Prostate gland (tissue), 2 donors: Measurements from ENCODE around the gene PPCDC.

Experiments
- POLR2AphosphoS5 ChIP-seq: sonication (generic); formaldehyde crosslinking; IDR thresholded peaks from one replicate; pipeline ENCODE4 v1.6.1; 2017; ENCODE audit warnings: antibody characterized with exemption
- TF ChIP-seq, protein P1 (sequence below), 4 experiments: fragments of 200-600 bp in 2 of 4; fragments of 450-650 bp in 2 of 4; sonication (generic) in 2 of 4; IDR thresholded peaks; 1 replicate in 3 of 4; 2 replicates in 1 of 4; pipeline ENCODE4 v1.5.1; 2016 to 2019; ENCODE audit warnings: antibody characterized with exemption in 4 of 4, mild to moderate bottlenecking in 2 of 4, moderate library complexity in 2 of 4

DNA sequence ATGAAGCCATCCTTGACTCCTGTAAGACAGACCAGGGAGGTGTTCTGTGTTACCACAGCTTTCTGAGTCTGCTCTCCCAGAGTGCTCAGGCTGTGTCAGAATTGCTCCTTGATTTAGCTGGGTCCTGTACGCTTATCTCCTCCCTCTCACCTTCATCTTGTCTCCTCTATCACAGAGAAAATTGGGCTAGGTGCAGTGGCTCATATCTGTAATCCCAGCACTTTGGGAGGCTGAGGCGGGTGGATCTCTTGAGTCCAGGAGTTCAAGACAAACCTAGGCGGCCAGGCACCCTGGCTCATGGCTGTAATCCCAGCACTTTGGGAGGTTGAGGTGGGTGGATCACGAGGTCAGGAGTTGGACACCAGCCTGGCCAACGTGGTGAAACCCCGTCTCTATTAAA lies 22.1 kb upstream of the PPCDC start:
- TF ChIP-seq, protein P1, sequence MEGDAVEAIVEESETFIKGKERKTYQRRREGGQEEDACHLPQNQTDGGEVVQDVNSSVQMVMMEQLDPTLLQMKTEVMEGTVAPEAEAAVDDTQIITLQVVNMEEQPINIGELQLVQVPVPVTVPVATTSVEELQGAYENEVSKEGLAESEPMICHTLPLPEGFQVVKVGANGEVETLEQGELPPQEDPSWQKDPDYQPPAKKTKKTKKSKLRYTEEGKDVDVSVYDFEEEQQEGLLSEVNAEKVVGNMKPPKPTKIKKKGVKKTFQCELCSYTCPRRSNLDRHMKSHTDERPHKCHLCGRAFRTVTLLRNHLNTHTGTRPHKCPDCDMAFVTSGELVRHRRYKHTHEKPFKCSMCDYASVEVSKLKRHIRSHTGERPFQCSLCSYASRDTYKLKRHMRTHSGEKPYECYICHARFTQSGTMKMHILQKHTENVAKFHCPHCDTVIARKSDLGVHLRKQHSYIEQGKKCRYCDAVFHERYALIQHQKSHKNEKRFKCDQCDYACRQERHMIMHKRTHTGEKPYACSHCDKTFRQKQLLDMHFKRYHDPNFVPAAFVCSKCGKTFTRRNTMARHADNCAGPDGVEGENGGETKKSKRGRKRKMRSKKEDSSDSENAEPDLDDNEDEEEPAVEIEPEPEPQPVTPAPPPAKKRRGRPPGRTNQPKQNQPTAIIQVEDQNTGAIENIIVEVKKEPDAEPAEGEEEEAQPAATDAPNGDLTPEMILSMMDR (IDR thresholded peaks at IDR 0.05) = no peak
- no peak for TF ChIP-seq POLR2AphosphoS5
